Lower leg skin (tissue), 3 donors: ENCODE measurements around the gene ZNF33A.

Experiments
- POLR2A ChIP-seq, 2 donors: fragments of 450-650 bp; IDR thresholded peaks; one replicate each; pipeline ENCODE4 v1.6.1; 2016 to 2017; ENCODE audit warnings: antibody characterized with exemption in 2 of 2, mild to moderate bottlenecking in 1 of 2, moderate library complexity in 1 of 2
- TF ChIP-seq, protein P1 (sequence below), 3 donors: fragments of 450-650 bp; IDR thresholded peaks; one replicate each; pipeline ENCODE4 v1.5.1; 2016; ENCODE audit warnings: antibody characterized with exemption in 3 of 3, mild to moderate bottlenecking in 3 of 3, moderate library complexity in 2 of 3

DNA sequence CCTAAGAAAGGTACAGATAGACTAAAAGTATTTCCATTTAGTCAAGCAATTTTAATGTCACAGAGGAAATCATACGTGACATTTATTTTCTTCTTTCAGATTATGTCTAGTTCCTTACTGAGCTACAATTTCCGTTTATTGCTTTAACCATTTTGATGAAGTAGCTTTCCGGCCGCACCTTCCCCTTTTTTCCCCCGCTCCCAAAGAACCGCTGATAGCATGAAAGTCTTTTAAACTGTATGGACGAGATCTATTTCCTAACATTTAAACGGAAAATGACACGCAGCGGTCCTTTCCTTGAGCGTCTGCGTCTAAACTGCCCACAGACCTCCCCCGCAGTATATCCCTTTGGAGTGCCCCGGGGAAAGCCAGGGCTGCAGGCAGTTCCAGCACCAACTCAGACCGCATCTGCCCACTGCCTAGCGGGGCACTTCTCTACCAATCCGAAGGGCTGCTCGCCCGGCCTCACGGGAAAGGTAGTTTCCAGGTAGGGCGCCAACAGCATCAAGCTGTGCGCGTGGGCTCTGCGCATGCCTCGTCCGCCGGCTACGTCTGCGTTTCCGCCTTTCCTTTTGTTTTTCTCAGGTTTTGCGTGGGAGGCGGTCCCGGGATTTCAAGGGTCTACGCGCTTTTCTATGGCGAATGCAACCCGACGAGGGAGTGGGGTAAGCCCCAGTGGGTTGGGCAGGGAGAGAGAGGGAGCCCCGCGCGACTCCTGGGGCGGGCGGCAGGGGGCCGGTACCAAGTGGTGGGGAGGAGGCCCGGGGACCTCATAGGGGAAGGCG is at the start of gene ZNF33A:
- TF ChIP-seq, protein P1, sequence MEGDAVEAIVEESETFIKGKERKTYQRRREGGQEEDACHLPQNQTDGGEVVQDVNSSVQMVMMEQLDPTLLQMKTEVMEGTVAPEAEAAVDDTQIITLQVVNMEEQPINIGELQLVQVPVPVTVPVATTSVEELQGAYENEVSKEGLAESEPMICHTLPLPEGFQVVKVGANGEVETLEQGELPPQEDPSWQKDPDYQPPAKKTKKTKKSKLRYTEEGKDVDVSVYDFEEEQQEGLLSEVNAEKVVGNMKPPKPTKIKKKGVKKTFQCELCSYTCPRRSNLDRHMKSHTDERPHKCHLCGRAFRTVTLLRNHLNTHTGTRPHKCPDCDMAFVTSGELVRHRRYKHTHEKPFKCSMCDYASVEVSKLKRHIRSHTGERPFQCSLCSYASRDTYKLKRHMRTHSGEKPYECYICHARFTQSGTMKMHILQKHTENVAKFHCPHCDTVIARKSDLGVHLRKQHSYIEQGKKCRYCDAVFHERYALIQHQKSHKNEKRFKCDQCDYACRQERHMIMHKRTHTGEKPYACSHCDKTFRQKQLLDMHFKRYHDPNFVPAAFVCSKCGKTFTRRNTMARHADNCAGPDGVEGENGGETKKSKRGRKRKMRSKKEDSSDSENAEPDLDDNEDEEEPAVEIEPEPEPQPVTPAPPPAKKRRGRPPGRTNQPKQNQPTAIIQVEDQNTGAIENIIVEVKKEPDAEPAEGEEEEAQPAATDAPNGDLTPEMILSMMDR (IDR thresholded peaks at IDR 0.05), result no peak
- no peak for TF ChIP-seq POLR2A (IDR thresholded peaks at IDR 0.05)
